HL-60 (cell line): ENCODE results near the gene WDFY1.

Source experiments
- DNase-seq, 2 experiments: peaks; one replicate each; pipeline ENCODE4 v3.0.0-alpha.2; 2010 to 2020; ENCODE audit warnings: low read depth in 1 of 2, low spot score in 1 of 2
- H3K27ac ChIP-seq: fragments of 250-450 bp; sonication (Bioruptor Pico); replicated peaks from 2 replicates; pipeline ENCODE4 v1.5.1; 2020; ENCODE audit warnings: mild to moderate bottlenecking, moderate library complexity
- H3K27me3 ChIP-seq: fragments of 250-450 bp; sonication (Bioruptor Pico); 2 replicates; pipeline ENCODE4 v1.5.1; 2021; ENCODE audit warnings: mild to moderate bottlenecking, moderate library complexity; ENCODE audit not compliant: insufficient read depth, poor library complexity, severe bottlenecking
- H3K4me3 ChIP-seq: replicated peaks from 2 replicates; pipeline ENCODE4 v1.5.1; 2011; ENCODE audit warnings: mild to moderate bottlenecking, control low read depth, low read length; ENCODE audit not compliant: insufficient read depth
- GABPA ChIP-seq: IDR thresholded peaks from 2 replicates; pipeline ENCODE4 v1.6.1; 2012; ENCODE audit warnings: low read depth
- POLR2AphosphoS5 ChIP-seq: IDR thresholded peaks from 2 replicates; pipeline ENCODE4 v1.6.1; 2012; ENCODE audit warnings: low read depth
- REST ChIP-seq: IDR thresholded peaks from 2 replicates; pipeline ENCODE4 v1.6.1; 2012; ENCODE audit warnings: low read depth; ENCODE audit not compliant: insufficient replicate concordance
- SPI1 ChIP-seq: IDR thresholded peaks from 2 replicates; pipeline ENCODE4 v1.6.1; 2012; ENCODE audit warnings: low read depth, mild to moderate bottlenecking, borderline replicate concordance
- TF ChIP-seq, protein P1 (sequence below): IDR thresholded peaks from one replicate; pipeline ENCODE4 v1.5.1; 2011; ENCODE audit warnings: low read length, control low read depth, inconsistent platforms; ENCODE audit not compliant: insufficient read depth

WDFY1 gene

GRCh38 chr2:223969856-223970255, 24.7 kb upstream of the WDFY1 start:
- no peak for DNase-seq
- H3K4me3 ChIP-seq: no peak overlapping the region
- no peaks in the 10 kb centered on the region for H3K27me3 ChIP-seq
- TF ChIP-seq REST (no peak), POLR2AphosphoS5 (no peak), SPI1 (no peak), GABPA (no peak)
- TF ChIP-seq, protein P1, sequence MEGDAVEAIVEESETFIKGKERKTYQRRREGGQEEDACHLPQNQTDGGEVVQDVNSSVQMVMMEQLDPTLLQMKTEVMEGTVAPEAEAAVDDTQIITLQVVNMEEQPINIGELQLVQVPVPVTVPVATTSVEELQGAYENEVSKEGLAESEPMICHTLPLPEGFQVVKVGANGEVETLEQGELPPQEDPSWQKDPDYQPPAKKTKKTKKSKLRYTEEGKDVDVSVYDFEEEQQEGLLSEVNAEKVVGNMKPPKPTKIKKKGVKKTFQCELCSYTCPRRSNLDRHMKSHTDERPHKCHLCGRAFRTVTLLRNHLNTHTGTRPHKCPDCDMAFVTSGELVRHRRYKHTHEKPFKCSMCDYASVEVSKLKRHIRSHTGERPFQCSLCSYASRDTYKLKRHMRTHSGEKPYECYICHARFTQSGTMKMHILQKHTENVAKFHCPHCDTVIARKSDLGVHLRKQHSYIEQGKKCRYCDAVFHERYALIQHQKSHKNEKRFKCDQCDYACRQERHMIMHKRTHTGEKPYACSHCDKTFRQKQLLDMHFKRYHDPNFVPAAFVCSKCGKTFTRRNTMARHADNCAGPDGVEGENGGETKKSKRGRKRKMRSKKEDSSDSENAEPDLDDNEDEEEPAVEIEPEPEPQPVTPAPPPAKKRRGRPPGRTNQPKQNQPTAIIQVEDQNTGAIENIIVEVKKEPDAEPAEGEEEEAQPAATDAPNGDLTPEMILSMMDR: no peak
- no peak overlapping the region for H3K27ac ChIP-seq

GRCh38 chr2:223969315-223969714, 24.2 kb upstream of the WDFY1 start:
- no peak overlapping the region for H3K4me3 ChIP-seq
- no peaks in the 10 kb centered on the region for H3K27me3 ChIP-seq
- TF ChIP-seq SPI1 (no peak), POLR2AphosphoS5 (no peak), REST (no peak), GABPA (no peak)
- TF ChIP-seq, protein P1: no peak
- H3K27ac ChIP-seq: no peak overlapping the region
- DNase-seq: no peak

- DNase-seq: no peak
- Histone ChIP-seq H3K27me3 (no peaks in the 10 kb centered on the region), H3K27ac (no peak overlapping the region), H3K4me3 (no peak overlapping the region)
- TF ChIP-seq, protein P1: no peak
- TF ChIP-seq SPI1: no peak
- no peak for TF ChIP-seq POLR2AphosphoS5
- no peak for TF ChIP-seq GABPA
- TF ChIP-seq REST: no peak
These were observed 22.8 kb upstream of the WDFY1 start for GRCh38 chr2:223967981-223968380.
